ENCODE data around the gene GPRIN3. TPM values are rescaled to one million over a fixed set of nuclear protein-coding genes. Genes with fewer than 3 reads are reported as not detected.

The GPRIN3 gene
- total RNA-seq, 4 donors from 2014 or later, result 5.7 to 28.7 (median 8.8) TPM

- no peak for TF ChIP-seq CTCF (IDR thresholded peaks at IDR 0.05; ENCODE audit: low read depth)
Measured at GRCh38 chr4:89270792-89271191, 36.8 kb downstream of the GPRIN3 start.

GRCh38 chr4:89269121-89269666, 38.4 kb downstream of the GPRIN3 start:
- no peak for TF ChIP-seq CTCF (IDR thresholded peaks at IDR 0.05; ENCODE audit: low read depth)

- TF ChIP-seq CTCF (IDR thresholded peaks at IDR 0.05; ENCODE audit: low read depth), result no peak
Measured at GRCh38 chr4:89268679-89269078, 38.9 kb downstream of the GPRIN3 start.

GRCh38 chr4:89267846-89268245, 39.8 kb downstream of the GPRIN3 start:
- no peak for TF ChIP-seq CTCF (IDR thresholded peaks at IDR 0.05; ENCODE audit: low read depth)

- TF ChIP-seq CTCF (IDR thresholded peaks at IDR 0.05; ENCODE audit: low read depth), result no peak
Measured at GRCh38 chr4:89267392-89267791, 40.2 kb downstream of the GPRIN3 start.

GRCh38 chr4:89266128-89266527, 41.5 kb downstream of the GPRIN3 start:
- no peak for TF ChIP-seq CTCF (IDR thresholded peaks at IDR 0.05; ENCODE audit: low read depth)

- TF ChIP-seq CTCF (IDR thresholded peaks at IDR 0.05; ENCODE audit: low read depth), result no peak
Measured at GRCh38 chr4:89263265-89263664, 44.3 kb downstream of the GPRIN3 start.
